ENCODE results near the gene TTC23. TPM values are rescaled to one million over a fixed set of nuclear protein-coding genes. Genes with fewer than 3 reads are reported as not detected.

Gene TTC23
- total RNA-seq: 24.6 and 29.1 TPM in 2 replicates

GRCh38 chr15:99249270-99249841, at the start of gene TTC23:
TTC23 (minus strand) TSS chr15:99249581; CDS start chr15:99228712, 20,869 bp downstream.

GRCh38 chr15:99250857-99251841, 1.8 kb upstream of the TTC23 start, which contains the start of gene LRRC28:
LRRC28 (plus strand) TSS chr15:99251481; CDS start chr15:99255958, 4,477 bp downstream.

GRCh38 chr15:99104788-99105513, 144.4 kb downstream of the TTC23 start, which contains the start of gene SYNM:
SYNM (plus strand) TSS chr15:99105080; CDS start chr15:99105200, 120 bp downstream.

Other genes starting within 250 kb of the TTC23 start
- not detected in 2 replicates for gene PGPEP1L, start 241.8 kb downstream of the TTC23 start, total RNA-seq
- gene SYNM, start 144.5 kb downstream of the TTC23 start, total RNA-seq: 23.4 and 24.0 TPM in 2 replicates
- 15.6 and 20.9 TPM in 2 replicates for gene LRRC28, start 1.9 kb upstream of the TTC23 start, total RNA-seq

All from smooth muscle cell of the pulmonary artery (primary cell).